Loucy (cell line): ENCODE results near the gene AFF3.

Source experiments
- H2AFZ ChIP-seq: fragments of 200-600 bp; sonication (generic); 2 replicates; pipeline ENCODE4 v1.6.0; 2016; ENCODE audit warnings: antibody characterized with exemption, mild to moderate bottlenecking, low read length, moderate library complexity
- H3F3A ChIP-seq: fragments of 200-600 bp; 2 replicates; pipeline ENCODE4 v1.6.0; 2016; ENCODE audit warnings: antibody characterized with exemption, low read depth, mild to moderate bottlenecking
- H3K27me3 ChIP-seq: fragments of 200-600 bp; sonication (generic); 2 replicates; pipeline ENCODE4 v1.6.1; 2014; ENCODE audit warnings: low read length, mild to moderate bottlenecking; ENCODE audit not compliant: insufficient read depth, poor library complexity, severe bottlenecking
- H3K36me3 ChIP-seq: fragments of 200-600 bp; sonication (generic); 2 replicates; pipeline ENCODE4 v1.6.1; 2016; ENCODE audit warnings: low read length; ENCODE audit not compliant: insufficient read depth
- H3K4me1 ChIP-seq: fragments of 200-600 bp; sonication (generic); 2 replicates; pipeline ENCODE4 v1.5.1; 2014; ENCODE audit warnings: low read length, mild to moderate bottlenecking; ENCODE audit not compliant: insufficient read depth, poor library complexity, severe bottlenecking
- H3K4me2 ChIP-seq: fragments of 200-600 bp; sonication (generic); 2 replicates; pipeline ENCODE4 v1.6.0; 2014; ENCODE audit warnings: antibody characterized with exemption, low read length, low read depth, mild to moderate bottlenecking; ENCODE audit not compliant: poor library complexity, severe bottlenecking
- H3K4me3 ChIP-seq: fragments of 200-600 bp; sonication (generic); 2 replicates; pipeline ENCODE4 v1.5.1; 2014; ENCODE audit warnings: low read length, mild to moderate bottlenecking, mixed read lengths; ENCODE audit not compliant: poor library complexity, severe bottlenecking
- H3K79me2 ChIP-seq: fragments of 200-600 bp; sonication (generic); 2 replicates; pipeline ENCODE4 v1.6.1; 2014; ENCODE audit warnings: low read length; ENCODE audit not compliant: insufficient read depth
- H3K9ac ChIP-seq: fragments of 200-600 bp; sonication (generic); 2 replicates; pipeline ENCODE4 v1.6.0; 2014; ENCODE audit warnings: mild to moderate bottlenecking, low read depth, low read length, moderate library complexity; ENCODE audit not compliant: poor library complexity, severe bottlenecking
- H3K9me2 ChIP-seq: fragments of 200-600 bp; sonication (generic); replicated peaks from 2 replicates; pipeline ENCODE4 v1.6.1; 2016; ENCODE audit warnings: low read depth, low read length, mixed read lengths
- H3K9me3 ChIP-seq: fragments of 200-600 bp; sonication (generic); 2 replicates; pipeline ENCODE4 v1.6.1; 2014; ENCODE audit warnings: mild to moderate bottlenecking, antibody characterized with exemption, low read length, low read depth; ENCODE audit not compliant: insufficient read depth
- H4K20me1 ChIP-seq: fragments of 200-600 bp; sonication (generic); 2 replicates; pipeline ENCODE4 v1.6.0; 2014; ENCODE audit warnings: antibody characterized with exemption, low read length, mild to moderate bottlenecking; ENCODE audit not compliant: insufficient read depth, poor library complexity, severe bottlenecking
- EZH2phosphoT487 ChIP-seq: fragments of 200-600 bp; IDR thresholded peaks from 2 replicates; pipeline ENCODE4 v1.6.1; 2018; ENCODE audit warnings: antibody characterized with exemption, mild to moderate bottlenecking, moderate library complexity, borderline replicate concordance
- TF ChIP-seq, protein P1 (sequence below): fragments of 200-600 bp; sonication (generic); conservative IDR thresholded peaks from 2 replicates; pipeline ENCODE4 v1.5.1; 2014; ENCODE audit warnings: mild to moderate bottlenecking, antibody characterized with exemption, low read length

Gene AFF3

DNA sequence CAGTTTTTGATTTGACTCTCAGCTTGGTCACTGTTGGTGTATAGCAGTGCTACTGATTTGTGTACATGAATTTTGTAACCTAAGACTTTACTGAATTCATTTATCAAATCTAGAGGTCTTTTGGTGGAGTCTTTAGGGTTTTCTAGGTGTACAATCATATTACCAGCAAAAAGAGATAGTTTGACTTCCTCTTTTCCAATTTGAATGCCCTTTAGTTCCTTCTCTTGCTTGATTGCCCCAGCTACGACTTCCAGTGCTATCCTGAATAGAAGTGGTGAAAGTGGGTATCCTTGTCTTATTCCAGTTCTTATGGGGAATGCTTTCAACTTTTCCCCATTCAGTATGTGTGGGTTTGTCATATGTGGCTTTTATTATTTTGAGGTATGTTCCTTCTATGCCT lies 339.7 kb downstream of the AFF3 start:
- no peaks in the 10 kb centered on the region for H3F3A ChIP-seq
- H2AFZ ChIP-seq: no peak overlapping the region
- H3K4me2 ChIP-seq: no peak overlapping the region
- 0 out of 2 replicates have a peak, but pooled peaks cover under 1% of the 10 kb centered on the region for H3K9me3 ChIP-seq
- no peaks in the 10 kb centered on the region for H3K36me3 ChIP-seq
- TF ChIP-seq, protein P1, sequence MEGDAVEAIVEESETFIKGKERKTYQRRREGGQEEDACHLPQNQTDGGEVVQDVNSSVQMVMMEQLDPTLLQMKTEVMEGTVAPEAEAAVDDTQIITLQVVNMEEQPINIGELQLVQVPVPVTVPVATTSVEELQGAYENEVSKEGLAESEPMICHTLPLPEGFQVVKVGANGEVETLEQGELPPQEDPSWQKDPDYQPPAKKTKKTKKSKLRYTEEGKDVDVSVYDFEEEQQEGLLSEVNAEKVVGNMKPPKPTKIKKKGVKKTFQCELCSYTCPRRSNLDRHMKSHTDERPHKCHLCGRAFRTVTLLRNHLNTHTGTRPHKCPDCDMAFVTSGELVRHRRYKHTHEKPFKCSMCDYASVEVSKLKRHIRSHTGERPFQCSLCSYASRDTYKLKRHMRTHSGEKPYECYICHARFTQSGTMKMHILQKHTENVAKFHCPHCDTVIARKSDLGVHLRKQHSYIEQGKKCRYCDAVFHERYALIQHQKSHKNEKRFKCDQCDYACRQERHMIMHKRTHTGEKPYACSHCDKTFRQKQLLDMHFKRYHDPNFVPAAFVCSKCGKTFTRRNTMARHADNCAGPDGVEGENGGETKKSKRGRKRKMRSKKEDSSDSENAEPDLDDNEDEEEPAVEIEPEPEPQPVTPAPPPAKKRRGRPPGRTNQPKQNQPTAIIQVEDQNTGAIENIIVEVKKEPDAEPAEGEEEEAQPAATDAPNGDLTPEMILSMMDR: no peak
- TF ChIP-seq EZH2phosphoT487: no peak
- H4K20me1 ChIP-seq: no peaks in the 10 kb centered on the region
- no peaks in the 10 kb centered on the region for H3K9me2 ChIP-seq
- no peaks in the 10 kb centered on the region for H3K79me2 ChIP-seq
- H3K4me3 ChIP-seq: no peak overlapping the region
- no peak overlapping the region for H3K9ac ChIP-seq
- peaks cover 14% of the 10 kb centered on the region for H3K4me1 ChIP-seq
- H3K27me3 ChIP-seq: no peaks in the 10 kb centered on the region

DNA sequence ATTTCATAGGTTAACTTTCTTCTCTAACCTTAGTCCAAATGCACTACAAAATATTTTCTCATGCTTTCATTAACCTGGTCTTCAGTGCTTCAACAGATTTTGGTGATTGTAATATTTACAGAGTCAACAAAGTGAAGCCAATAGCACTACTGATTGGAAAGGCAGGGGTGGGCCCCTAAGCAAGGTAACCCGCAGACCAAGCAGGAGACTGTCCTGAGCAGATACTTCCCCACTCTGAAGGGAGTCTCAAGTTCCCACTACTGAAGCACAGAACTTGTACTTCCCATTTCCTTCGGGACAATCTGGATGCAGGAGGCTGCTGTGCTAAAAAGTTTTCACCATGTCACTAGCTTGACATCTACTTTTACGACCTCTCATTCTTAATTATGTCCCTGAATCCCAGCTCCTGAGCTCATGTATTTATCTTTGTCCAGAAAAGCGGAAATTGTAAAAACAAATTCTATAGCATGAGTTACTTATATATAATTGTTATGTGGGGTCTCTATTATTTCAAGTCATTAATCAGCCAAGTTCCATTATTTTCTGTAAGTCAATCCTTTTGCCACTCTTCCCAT lies 341.0 kb downstream of the AFF3 start:
- H2AFZ ChIP-seq: no peak overlapping the region
- no peak overlapping the region for H3K9ac ChIP-seq
- H3F3A ChIP-seq: no peaks in the 10 kb centered on the region
- no peak overlapping the region for H3K4me3 ChIP-seq
- no peaks in the 10 kb centered on the region for H3K27me3 ChIP-seq
- H3K4me2 ChIP-seq: no peak overlapping the region
- no peak for TF ChIP-seq EZH2phosphoT487
- TF ChIP-seq, protein P1: no peak
- H3K9me2 ChIP-seq: no peaks in the 10 kb centered on the region
- H3K79me2 ChIP-seq: no peaks in the 10 kb centered on the region
- no peaks in the 10 kb centered on the region for H3K36me3 ChIP-seq
- no peaks in the 10 kb centered on the region for H4K20me1 ChIP-seq
- H3K9me3 ChIP-seq: peaks cover 10% of the 10 kb centered on the region; the same call in 1 of the 2 replicates
- peaks cover 14% of the 10 kb centered on the region for H3K4me1 ChIP-seq

DNA sequence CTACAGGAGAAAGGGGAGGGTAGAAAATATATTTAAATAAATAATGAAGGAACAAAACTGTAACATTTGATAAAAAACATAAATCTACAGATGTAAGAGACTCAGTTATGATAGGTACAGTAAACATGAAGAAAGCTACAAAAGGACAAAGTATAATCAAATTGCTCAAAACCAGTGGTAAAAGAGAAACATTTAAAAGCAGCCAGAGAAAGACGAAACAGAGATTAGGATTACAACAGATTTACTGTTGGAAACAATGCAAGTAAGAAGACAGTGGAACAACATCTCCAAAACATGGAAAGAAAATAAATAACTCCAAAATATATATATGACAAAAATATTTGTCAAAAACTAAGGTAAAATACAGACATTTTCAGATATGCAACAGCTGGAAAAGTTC lies 344.9 kb downstream of the AFF3 start:
- H3K79me2 ChIP-seq: no peaks in the 10 kb centered on the region
- no peak overlapping the region for H3K4me3 ChIP-seq
- TF ChIP-seq EZH2phosphoT487: no peak
- TF ChIP-seq, protein P1: no peak
- no peaks in the 10 kb centered on the region for H4K20me1 ChIP-seq
- peaks cover 10% of the 10 kb centered on the region; the same call in 1 of the 2 replicates for H3K9me3 ChIP-seq
- H3K4me1 ChIP-seq: no peaks in the 10 kb centered on the region
- no peaks in the 10 kb centered on the region for H3K36me3 ChIP-seq
- H3K4me2 ChIP-seq: no peak overlapping the region
- no peaks in the 10 kb centered on the region for H3F3A ChIP-seq
- no peak overlapping the region for H3K9ac ChIP-seq
- no peaks in the 10 kb centered on the region for H3K27me3 ChIP-seq
- no peaks in the 10 kb centered on the region for H3K9me2 ChIP-seq
- H2AFZ ChIP-seq: no peak overlapping the region
